NT2/D1 (cell line): ENCODE measurements around the gene MMP15.
A peak's percentile ranks its signal among the peaks of the same experiment; 100 is the strongest.
"Not testable (repeated sequence)": the region's sequence is repeated elsewhere in the genome, so short reads cannot be mapped to it uniquely, and the experiment has no call there.

Experiments used
- DNase-seq: peaks from one replicate; pipeline ENCODE4 v3.0.0-alpha.2; 2011; ENCODE audit warnings: low read depth, low spot score
- H3K27me3 ChIP-seq: 2 replicates; pipeline ENCODE4 v1.6.0; 2011; ENCODE audit warnings: mild to moderate bottlenecking; ENCODE audit not compliant: insufficient read length, insufficient read depth
- H3K36me3 ChIP-seq: 2 replicates; pipeline ENCODE4 v1.6.1; 2011; ENCODE audit warnings: mild to moderate bottlenecking, low read length, mixed read lengths; ENCODE audit not compliant: insufficient read depth, insufficient read length
- H3K4me1 ChIP-seq: 2 replicates; pipeline ENCODE4 v1.5.1; 2011; ENCODE audit not compliant: insufficient read depth, insufficient read length
- H3K4me3 ChIP-seq: 2 replicates; pipeline ENCODE4 v1.5.1; 2011; ENCODE audit warnings: low read depth; ENCODE audit not compliant: insufficient read length
- H3K9ac ChIP-seq: 2 replicates; pipeline ENCODE4 v1.6.0; 2011; ENCODE audit warnings: low read depth; ENCODE audit not compliant: insufficient read length
- H3K9me3 ChIP-seq: 2 replicates; pipeline ENCODE4 v1.5.1; 2011; ENCODE audit warnings: mild to moderate bottlenecking, low read length; ENCODE audit not compliant: insufficient read depth
- SUZ12 ChIP-seq: IDR thresholded peaks from 2 replicates; pipeline ENCODE4 v1.6.1; 2011; ENCODE audit not compliant: insufficient read length, insufficient read depth; ENCODE audit errors: extremely low read depth
- YY1 ChIP-seq: IDR thresholded peaks from 2 replicates; pipeline ENCODE4 v1.6.1; 2011; ENCODE audit not compliant: insufficient read length, insufficient read depth
- ZNF274 ChIP-seq: IDR thresholded peaks from 2 replicates; pipeline ENCODE4 v1.6.1; 2011; ENCODE audit warnings: mild to moderate bottlenecking, low read depth, low read length

The MMP15 gene

DNA sequence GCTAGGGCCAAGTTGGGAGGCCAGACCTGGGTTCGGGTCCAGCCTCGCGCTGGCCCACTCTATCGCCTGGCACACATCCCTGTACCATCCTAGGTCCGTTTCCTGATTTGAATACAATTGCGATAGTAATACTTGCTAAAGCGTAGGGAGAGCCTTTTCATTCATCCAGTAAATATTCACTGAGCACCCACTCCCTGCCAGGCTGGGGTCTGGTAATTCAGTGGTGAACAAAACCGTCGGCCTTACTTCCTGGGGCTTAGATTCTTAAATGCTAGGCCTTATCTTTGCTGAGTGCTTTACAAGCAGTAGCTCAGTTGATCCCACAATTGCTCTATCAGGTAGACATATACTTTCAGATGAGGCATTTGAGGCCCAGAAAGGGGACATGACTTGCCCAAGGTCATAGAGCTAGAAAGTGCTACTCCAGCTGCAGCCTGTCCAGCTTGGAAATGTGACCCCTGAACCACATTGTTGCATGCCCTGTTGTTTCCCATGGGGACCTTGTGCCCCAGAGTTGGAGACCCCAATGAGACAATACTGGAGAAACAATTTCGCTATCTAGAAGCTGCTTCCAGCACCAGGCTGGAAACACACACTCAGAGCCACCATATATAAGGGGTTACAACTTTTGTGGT lies 23.7 kb upstream of the MMP15 start:
- peak overlapping the region; percentile 95 for H3K9ac ChIP-seq
- no peaks in the 10 kb centered on the region for H3K27me3 ChIP-seq
- H3K36me3 ChIP-seq: peaks cover 49% of the 10 kb centered on the region
- H3K4me1 ChIP-seq: peaks cover 22% of the 10 kb centered on the region
- peak overlapping the region; percentile 85 for H3K4me3 ChIP-seq
- TF ChIP-seq YY1 (no peak), SUZ12 (no peak), ZNF274 (no peak)
- peaks cover 6% of the 10 kb centered on the region; the same call in 1 of the 2 replicates for H3K9me3 ChIP-seq
- DNase-seq: no peak

GRCh38 chr16:58002416-58002800 lies 23.1 kb upstream of the MMP15 start:
- Histone ChIP-seq H3K4me1 (peaks cover 22% of the 10 kb centered on the region), H3K9me3 (peaks cover 6% of the 10 kb centered on the region; the same call in 1 of the 2 replicates), H3K36me3 (peaks cover 48% of the 10 kb centered on the region), H3K4me3 (no peak overlapping the region), H3K27me3 (no peaks in the 10 kb centered on the region), H3K9ac (peak overlapping the region; percentile 95)
- TF ChIP-seq ZNF274 (no peak), YY1 (no peak), SUZ12 (no peak)
- DNase-seq: no peak

- TF ChIP-seq SUZ12: no peak
- no peak for TF ChIP-seq ZNF274
- TF ChIP-seq YY1: no peak
- Histone ChIP-seq H3K4me3 (no peak overlapping the region), H3K9me3 (peaks cover 6% of the 10 kb centered on the region; the same call in 1 of the 2 replicates), H3K9ac (no peak overlapping the region), H3K27me3 (no peaks in the 10 kb centered on the region), H3K4me1 (peaks cover 19% of the 10 kb centered on the region), H3K36me3 (peaks cover 43% of the 10 kb centered on the region)
- DNase-seq: no peak
Measured at GRCh38 chr16:58002936-58003335, 22.6 kb upstream of the MMP15 start.

DNA sequence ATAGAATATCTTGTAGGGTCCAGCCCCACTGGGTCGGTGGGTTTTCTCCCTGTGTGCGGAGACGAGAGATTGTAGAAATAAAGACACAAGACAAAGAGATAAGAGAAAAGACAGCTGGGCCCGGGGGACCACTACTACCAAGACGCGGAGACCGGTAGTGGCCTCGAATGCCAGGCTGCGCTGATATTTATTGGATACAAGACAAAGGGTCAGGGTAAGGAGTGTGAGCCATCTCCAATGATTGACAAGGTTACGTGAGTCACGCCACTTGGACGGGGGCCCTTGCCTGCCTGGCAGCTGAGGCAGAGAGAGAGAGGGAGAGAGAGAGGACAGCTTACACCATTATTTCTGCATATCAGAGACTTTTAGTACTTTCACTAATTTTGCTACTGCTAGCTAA lies 20.8 kb upstream of the MMP15 start:
- H3K9me3 ChIP-seq, H3K4me3 ChIP-seq, H3K9ac ChIP-seq, H3K4me1 ChIP-seq, DNase-seq, H3K27me3 ChIP-seq: not testable (repeated sequence)
- peaks cover 48% of the 10 kb centered on the region for H3K36me3 ChIP-seq

DNA sequence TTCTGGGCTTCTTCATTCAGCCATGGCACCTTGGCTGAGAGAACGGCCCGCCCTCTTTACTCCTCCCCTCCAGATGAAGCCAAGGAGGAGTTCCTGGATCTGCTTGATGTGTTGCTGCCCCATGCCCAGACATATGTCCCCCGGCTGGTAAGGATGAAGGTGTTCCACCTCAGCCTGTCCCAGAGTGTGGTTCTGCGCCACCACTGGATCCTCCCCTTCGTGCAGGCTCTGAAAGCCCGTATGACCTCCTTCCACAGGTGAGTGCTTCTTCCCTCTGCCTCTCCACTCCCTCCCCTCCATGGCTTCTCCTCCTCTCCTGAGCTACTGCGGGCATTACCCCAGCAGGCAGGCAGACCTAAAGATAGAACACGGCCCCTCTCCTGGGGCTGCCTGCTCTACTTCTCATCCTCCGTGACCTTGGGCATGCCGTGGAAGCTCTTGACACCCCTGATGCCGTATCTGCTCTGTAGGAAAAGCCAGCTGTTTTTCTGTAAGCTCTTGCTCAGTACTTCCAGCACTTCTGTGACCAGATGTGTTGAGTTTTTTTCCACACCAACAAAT lies 15.6 kb upstream of the MMP15 start:
- Histone ChIP-seq H3K4me1 (peaks cover 16% of the 10 kb centered on the region), H3K4me3 (no peak overlapping the region), H3K36me3 (peaks cover 57% of the 10 kb centered on the region), H3K27me3 (no peaks in the 10 kb centered on the region), H3K9me3 (peaks cover 6% of the 10 kb centered on the region; the same call in 1 of the 2 replicates), H3K9ac (no peak overlapping the region)
- no peak for TF ChIP-seq SUZ12
- no peak for TF ChIP-seq ZNF274
- no peak for TF ChIP-seq YY1
- DNase-seq: no peak

- H3K36me3 ChIP-seq: peaks cover 60% of the 10 kb centered on the region
- no peak overlapping the region for H3K4me3 ChIP-seq
- H3K27me3 ChIP-seq: no peaks in the 10 kb centered on the region
- no peak for DNase-seq
- H3K9ac ChIP-seq: no peak overlapping the region
- peaks cover 16% of the 10 kb centered on the region for H3K4me1 ChIP-seq
- TF ChIP-seq ZNF274 (no peak), SUZ12 (no peak), YY1 (no peak)
- peaks cover 6% of the 10 kb centered on the region; the same call in 1 of the 2 replicates for H3K9me3 ChIP-seq
Measured at GRCh38 chr16:58010886-58011285, 14.7 kb upstream of the MMP15 start.

DNA sequence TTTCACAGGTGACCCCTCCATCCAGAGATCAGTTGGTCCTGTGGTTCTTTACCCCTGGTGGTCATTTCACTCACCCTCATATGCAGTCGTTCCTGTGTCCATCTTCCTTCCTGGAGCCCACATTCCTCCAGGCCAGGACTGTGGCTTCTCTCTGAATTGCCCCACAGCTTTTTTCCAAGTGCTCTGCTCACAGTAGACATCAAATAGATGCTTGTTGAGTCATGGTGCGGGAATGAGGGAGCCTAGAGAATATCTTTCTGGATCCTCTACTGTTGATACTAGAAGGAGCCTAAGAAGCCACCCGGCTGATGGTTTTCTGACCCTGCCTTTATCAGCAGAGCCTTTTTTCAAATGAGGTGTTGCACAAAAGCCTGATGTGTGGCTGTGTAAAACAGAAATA lies 13.9 kb upstream of the MMP15 start:
- no peak for TF ChIP-seq SUZ12
- no peak for TF ChIP-seq YY1
- TF ChIP-seq ZNF274: no peak
- Histone ChIP-seq H3K27me3 (no peaks in the 10 kb centered on the region), H3K9ac (no peak overlapping the region), H3K36me3 (peaks cover 62% of the 10 kb centered on the region), H3K4me1 (peaks cover 16% of the 10 kb centered on the region), H3K4me3 (no peak overlapping the region), H3K9me3 (no peaks in the 10 kb centered on the region)
- no peak for DNase-seq
